ENCODE results near the gene HRH4. TPM values are rescaled to one million over a fixed set of nuclear protein-coding genes. Genes with fewer than 3 reads are reported as not detected.

Gene HRH4
- total and polyA plus RNA-seq, 7 experiments from 2014 or later: 0.19 to 3.7 (median 0.47) TPM; not detected in 3

GRCh38 chr18:24461996-24462395 lies 1.6 kb downstream of the HRH4 start:
- no peak overlapping the region for H3K27ac ChIP-seq (ENCODE audit: low read depth, low read length)
- peaks cover 0 to 6% (median 0%) of the 10 kb centered on the region in 11 donors for H3K9me3 Mint-ChIP-seq
- peak overlapping the region in 1 of 9 donors; percentile 4 for H3K27ac Mint-ChIP-seq
- ATAC-seq (no peak), DNase-seq (no peak)
- no peaks in the 10 kb centered on the region for H3K9me3 ChIP-seq (ENCODE audit: control insufficient read depth in 2 of 3, low read length in 3 of 3)
- POLR2A ChIA-PET: no interaction called here
- intact Hi-C loops (cut with micrococcal nuclease): no loop called here
- H3K36me3 Mint-ChIP-seq: peaks cover 0 to 5% (median 4%) of the 10 kb centered on the region in 5 donors
- no peaks in the 10 kb centered on the region for H3K27me3 ChIP-seq (ENCODE audit: control insufficient read depth in 2 of 2, insufficient read depth in 2 of 2, low read length in 2 of 2)
- CTCF ChIA-PET: interaction anchor here (0.6 to 1.8 kb wide), 2 partner anchors 27 to 336 kb away, joined by 3 to 7 read pairs; no protein-coding TSS in a partner anchor
- peak overlapping the region in 1 of 10 donors; percentile 2 for H3K4me3 Mint-ChIP-seq
- H3K27me3 Mint-ChIP-seq: peaks cover 0 to 7% (median 5%) of the 10 kb centered on the region in 5 donors
- H3K4me1 ChIP-seq (ENCODE audit: control insufficient read depth in 2 of 2, insufficient read depth in 2 of 2, low read length in 2 of 2): no peaks in the 10 kb centered on the region
- no peaks in the 10 kb centered on the region for H3K36me3 ChIP-seq (ENCODE audit: control insufficient read depth in 2 of 3, insufficient read depth in 3 of 3, low read length in 3 of 3)
- peaks cover 0 to 27% (median 0%) of the 10 kb centered on the region in 7 donors for H3K4me1 Mint-ChIP-seq
- H3K4me3 ChIP-seq (ENCODE audit: low read length): no peak overlapping the region

- no peak overlapping the region for H3K27ac Mint-ChIP-seq
- Histone ChIP-seq H3K27me3 (ENCODE audit: control insufficient read depth in 2 of 2, insufficient read depth in 2 of 2, low read length in 2 of 2) (no peaks in the 10 kb centered on the region), H3K27ac (ENCODE audit: low read depth, low read length) (no peak overlapping the region), H3K36me3 (ENCODE audit: control insufficient read depth in 2 of 3, insufficient read depth in 3 of 3, low read length in 3 of 3) (no peaks in the 10 kb centered on the region), H3K9me3 (ENCODE audit: control insufficient read depth in 2 of 3, low read length in 3 of 3) (no peaks in the 10 kb centered on the region), H3K4me3 (ENCODE audit: low read length) (no peak overlapping the region), H3K4me1 (ENCODE audit: control insufficient read depth in 2 of 2, insufficient read depth in 2 of 2, low read length in 2 of 2) (no peaks in the 10 kb centered on the region)
- H3K4me3 Mint-ChIP-seq: no peak overlapping the region
- H3K36me3 Mint-ChIP-seq: peaks cover 0 to 5% (median 4%) of the 10 kb centered on the region in 5 donors
- peaks cover 0 to 27% (median 0%) of the 10 kb centered on the region in 7 donors for H3K4me1 Mint-ChIP-seq
- peaks cover 0 to 6% (median 0%) of the 10 kb centered on the region in 11 donors for H3K9me3 Mint-ChIP-seq
- no peak for ATAC-seq
- intact Hi-C loops (cut with micrococcal nuclease): no loop called here
- CTCF ChIA-PET: no interaction called here
- POLR2A ChIA-PET: no interaction called here
- DNase-seq: no peak
- H3K27me3 Mint-ChIP-seq: peaks cover 0 to 9% (median 7%) of the 10 kb centered on the region in 5 donors
Measured at GRCh38 chr18:24462838-24463775, 2.7 kb downstream of the HRH4 start.

GRCh38 chr18:24465486-24465885 lies 5.0 kb downstream of the HRH4 start:
- Histone ChIP-seq H3K4me3 (ENCODE audit: low read length) (no peak overlapping the region), H3K9me3 (ENCODE audit: control insufficient read depth in 2 of 3, low read length in 3 of 3) (no peaks in the 10 kb centered on the region), H3K36me3 (ENCODE audit: control insufficient read depth in 2 of 3, insufficient read depth in 3 of 3, low read length in 3 of 3) (no peaks in the 10 kb centered on the region), H3K27me3 (ENCODE audit: control insufficient read depth in 2 of 2, insufficient read depth in 2 of 2, low read length in 2 of 2) (no peaks in the 10 kb centered on the region), H3K4me1 (ENCODE audit: control insufficient read depth in 2 of 2, insufficient read depth in 2 of 2, low read length in 2 of 2) (no peaks in the 10 kb centered on the region), H3K27ac (ENCODE audit: low read depth, low read length) (no peak overlapping the region)
- intact Hi-C loops (cut with micrococcal nuclease): no loop called here
- Mint-ChIP-seq H3K36me3 (no peaks in the 10 kb centered on the region), H3K4me3 (no peak overlapping the region), H3K27ac (no peak overlapping the region), H3K27me3 (peaks cover 0 to 9% (median 7%) of the 10 kb centered on the region in 5 donors), H3K9me3 (no peaks in the 10 kb centered on the region), H3K4me1 (peaks cover 0 to 18% (median 0%) of the 10 kb centered on the region in 7 donors)
- POLR2A ChIA-PET: no interaction called here
- CTCF ChIA-PET: no interaction called here
- ATAC-seq (peak; percentile 60), DNase-seq (no peak)

GRCh38 chr18:24466771-24467170 lies 6.3 kb downstream of the HRH4 start:
- peaks cover 0 to 12% (median 0%) of the 10 kb centered on the region in 7 donors for H3K4me1 Mint-ChIP-seq

GRCh38 chr18:24470022-24470618 lies 9.7 kb downstream of the HRH4 start:
- Histone ChIP-seq H3K4me1 (ENCODE audit: control insufficient read depth in 2 of 2, insufficient read depth in 2 of 2, low read length in 2 of 2) (no peaks in the 10 kb centered on the region), H3K27me3 (ENCODE audit: control insufficient read depth in 2 of 2, insufficient read depth in 2 of 2, low read length in 2 of 2) (no peaks in the 10 kb centered on the region), H3K27ac (ENCODE audit: low read depth, low read length) (no peak overlapping the region), H3K4me3 (ENCODE audit: low read length) (no peak overlapping the region), H3K9me3 (ENCODE audit: control insufficient read depth in 2 of 3, low read length in 3 of 3) (no peaks in the 10 kb centered on the region), H3K36me3 (ENCODE audit: control insufficient read depth in 2 of 3, insufficient read depth in 3 of 3, low read length in 3 of 3) (no peaks in the 10 kb centered on the region)
- no peak for ATAC-seq
- H3K4me1 Mint-ChIP-seq: peaks cover 0 to 7% (median 0%) of the 10 kb centered on the region in 7 donors
- POLR2A ChIA-PET: no interaction called here
- H3K36me3 Mint-ChIP-seq: no peaks in the 10 kb centered on the region
- H3K4me3 Mint-ChIP-seq: no peak overlapping the region
- peaks cover 0 to 17% (median 4%) of the 10 kb centered on the region in 5 donors for H3K27me3 Mint-ChIP-seq
- no peak for DNase-seq
- intact Hi-C loops (cut with micrococcal nuclease): no loop called here
- no peaks in the 10 kb centered on the region for H3K9me3 Mint-ChIP-seq
- CTCF ChIA-PET: no interaction called here
- H3K27ac Mint-ChIP-seq: no peak overlapping the region

More at GRCh38 chr18:24466771-24467170, 6.3 kb downstream of the HRH4 start:
- DNase-seq (no peak), ATAC-seq (no peak)
- Histone ChIP-seq H3K4me3 (ENCODE audit: low read length) (no peak overlapping the region), H3K9me3 (ENCODE audit: control insufficient read depth in 2 of 3, low read length in 3 of 3) (no peaks in the 10 kb centered on the region), H3K27me3 (ENCODE audit: control insufficient read depth in 2 of 2, insufficient read depth in 2 of 2, low read length in 2 of 2) (no peaks in the 10 kb centered on the region), H3K4me1 (ENCODE audit: control insufficient read depth in 2 of 2, insufficient read depth in 2 of 2, low read length in 2 of 2) (no peaks in the 10 kb centered on the region), H3K36me3 (ENCODE audit: control insufficient read depth in 2 of 3, insufficient read depth in 3 of 3, low read length in 3 of 3) (no peaks in the 10 kb centered on the region), H3K27ac (ENCODE audit: low read depth, low read length) (no peak overlapping the region)
- ChIA-PET POLR2A (no interaction called here), CTCF (no interaction called here)
- Mint-ChIP-seq H3K36me3 (no peaks in the 10 kb centered on the region), H3K27ac (no peak overlapping the region), H3K27me3 (peaks cover 0 to 9% (median 7%) of the 10 kb centered on the region in 5 donors), H3K9me3 (no peaks in the 10 kb centered on the region), H3K4me3 (no peak overlapping the region)
- intact Hi-C loops (cut with micrococcal nuclease): no loop called here

GRCh38 chr18:24470805-24471204 lies 10.4 kb downstream of the HRH4 start:
- CTCF ChIA-PET: no interaction called here
- H3K36me3 Mint-ChIP-seq: no peaks in the 10 kb centered on the region
- no peak overlapping the region for H3K27ac Mint-ChIP-seq
- ATAC-seq (no peak), DNase-seq (no peak)
- POLR2A ChIA-PET: no interaction called here
- Histone ChIP-seq H3K27me3 (ENCODE audit: control insufficient read depth in 2 of 2, insufficient read depth in 2 of 2, low read length in 2 of 2) (no peaks in the 10 kb centered on the region), H3K27ac (ENCODE audit: low read depth, low read length) (no peak overlapping the region), H3K9me3 (ENCODE audit: control insufficient read depth in 2 of 3, low read length in 3 of 3) (no peaks in the 10 kb centered on the region), H3K4me1 (ENCODE audit: control insufficient read depth in 2 of 2, insufficient read depth in 2 of 2, low read length in 2 of 2) (no peaks in the 10 kb centered on the region), H3K36me3 (ENCODE audit: control insufficient read depth in 2 of 3, insufficient read depth in 3 of 3, low read length in 3 of 3) (no peaks in the 10 kb centered on the region), H3K4me3 (ENCODE audit: low read length) (no peak overlapping the region)
- peaks cover 0 to 7% (median 0%) of the 10 kb centered on the region in 7 donors for H3K4me1 Mint-ChIP-seq
- H3K4me3 Mint-ChIP-seq: no peak overlapping the region
- intact Hi-C loops (cut with micrococcal nuclease): no loop called here
- peaks cover 0 to 17% (median 4%) of the 10 kb centered on the region in 5 donors for H3K27me3 Mint-ChIP-seq
- H3K9me3 Mint-ChIP-seq: no peaks in the 10 kb centered on the region
